ENCODE measurements around the gene ANO2.
A peak's percentile ranks its signal among the peaks of the same experiment; 100 is the strongest.

Gene ANO2

DNA sequence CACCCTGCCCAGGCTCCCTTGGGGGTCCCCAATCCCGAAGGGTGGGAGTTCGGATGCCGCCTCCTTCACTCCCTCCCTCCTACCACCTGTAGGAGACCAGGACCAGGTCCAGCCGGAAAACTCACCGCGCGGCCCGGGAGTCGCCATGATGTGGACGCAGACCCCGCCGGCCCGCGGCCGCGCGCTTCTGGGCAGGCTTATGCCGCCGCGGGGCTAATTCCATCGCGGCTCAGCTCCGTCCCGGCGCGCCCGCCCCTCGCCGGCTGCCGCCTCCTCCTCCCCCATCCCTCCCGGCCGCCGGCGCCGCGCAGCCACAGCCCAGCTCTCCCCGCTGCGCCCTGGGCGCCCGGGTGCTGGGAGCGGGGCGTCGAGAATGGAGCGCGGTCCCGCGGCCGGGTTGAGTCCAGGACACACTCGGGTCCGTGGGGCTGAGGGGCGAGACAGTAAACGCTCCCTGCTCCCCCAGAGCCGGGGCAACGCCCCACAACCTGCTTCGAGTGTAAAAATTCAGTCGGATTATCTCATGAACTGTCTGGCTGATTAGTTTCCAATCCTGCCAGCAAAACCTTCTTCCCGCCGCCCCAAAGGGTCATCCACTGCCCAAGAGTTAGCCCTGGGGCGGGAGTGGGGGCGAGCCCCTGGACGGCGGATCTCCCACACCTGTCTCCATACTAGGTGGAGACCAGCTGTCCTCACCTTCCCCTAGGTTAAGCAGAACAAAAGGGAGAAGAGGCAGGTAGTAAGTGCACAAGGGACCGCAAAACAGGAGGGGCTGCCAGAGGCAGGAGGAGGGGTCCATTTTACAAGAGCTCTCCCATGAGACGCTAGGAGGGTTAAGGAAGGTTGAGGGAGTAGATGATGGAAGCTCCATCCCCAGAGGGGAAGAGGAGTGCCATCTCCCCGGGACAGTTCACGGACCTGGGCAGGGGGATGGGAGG is at the start of gene ANO2:
Gene ANO2, minus strand, starts transcription at position 189 of the 938 bp plus-strand sequence. Its CDS starts 42 bp downstream, at position 147.
- DNase-seq (ENCODE audit: low read depth), result no peak

- DNase-seq (ENCODE audit: low read depth), result no peak
These were observed 44.6 kb upstream of the ANO2 start for GRCh38 chr12:5989621-5990020.

DNA sequence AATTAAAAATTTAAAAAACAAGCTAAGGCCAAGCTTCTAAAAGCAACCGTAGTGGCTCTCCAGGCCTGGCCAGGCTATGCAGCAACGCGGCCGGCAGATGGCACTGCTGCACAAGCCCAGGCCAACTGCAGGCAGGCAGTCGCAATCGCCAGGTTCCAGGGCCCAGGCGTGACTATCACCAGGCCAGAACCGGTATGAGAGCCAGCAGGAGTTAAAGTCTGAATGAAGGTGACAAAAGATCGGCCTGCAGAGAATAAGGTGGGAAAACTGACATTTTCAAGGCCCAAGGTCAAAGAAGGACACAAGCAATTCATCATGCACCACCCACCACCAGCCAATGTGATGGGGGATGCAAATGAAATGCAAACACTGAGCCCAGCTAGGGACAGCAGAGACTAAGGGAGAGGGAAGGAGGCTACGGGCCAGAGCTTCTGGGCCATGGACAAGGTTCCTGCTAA is 43.6 kb upstream of the ANO2 start:
- DNase-seq (ENCODE audit: low read depth), result peak; percentile 65

DNA sequence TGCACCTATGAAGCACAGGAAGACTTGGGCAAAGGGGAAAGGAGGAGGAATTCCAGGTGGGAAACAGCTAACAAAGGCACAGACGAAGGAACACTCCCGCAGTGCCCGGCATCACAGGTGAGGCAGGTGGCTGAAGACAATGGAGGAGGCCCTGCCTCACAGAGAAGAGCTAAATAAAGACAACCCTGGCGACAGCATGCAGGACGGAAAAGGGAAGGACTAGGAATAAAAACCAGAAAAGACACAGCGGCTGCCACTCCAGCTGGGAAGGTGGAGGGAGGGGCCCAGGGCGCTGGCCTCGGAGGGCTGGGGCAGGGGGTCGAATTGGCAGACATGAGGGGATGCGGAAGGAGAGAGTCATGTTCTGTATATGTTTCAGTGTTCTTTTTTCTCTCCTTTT is 43.0 kb upstream of the ANO2 start:
- DNase-seq (ENCODE audit: low read depth), result no peak

DNA sequence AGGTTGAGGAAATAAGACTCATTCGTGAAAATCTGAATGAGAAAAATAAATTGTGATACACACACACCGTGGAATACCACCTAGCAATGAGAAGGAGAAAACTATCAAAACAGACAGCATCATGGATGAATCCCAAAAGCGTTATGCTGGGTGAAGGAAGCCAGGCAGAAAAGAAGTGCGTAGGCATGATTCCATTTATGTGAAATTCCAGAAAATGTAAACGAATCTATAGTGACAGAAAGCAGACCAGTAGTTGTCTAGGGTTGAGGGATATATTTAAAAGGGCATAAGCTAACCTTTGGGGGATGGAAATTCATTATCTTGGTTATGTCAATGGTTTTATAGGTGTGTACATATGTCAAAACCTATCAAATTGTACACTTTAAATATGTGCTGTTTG is 42.5 kb upstream of the ANO2 start:
- DNase-seq (ENCODE audit: low read depth), result no peak

GRCh38 chr12:5985471-5985870 is 40.4 kb upstream of the ANO2 start:
- no peak for DNase-seq (ENCODE audit: low read depth)

DNA sequence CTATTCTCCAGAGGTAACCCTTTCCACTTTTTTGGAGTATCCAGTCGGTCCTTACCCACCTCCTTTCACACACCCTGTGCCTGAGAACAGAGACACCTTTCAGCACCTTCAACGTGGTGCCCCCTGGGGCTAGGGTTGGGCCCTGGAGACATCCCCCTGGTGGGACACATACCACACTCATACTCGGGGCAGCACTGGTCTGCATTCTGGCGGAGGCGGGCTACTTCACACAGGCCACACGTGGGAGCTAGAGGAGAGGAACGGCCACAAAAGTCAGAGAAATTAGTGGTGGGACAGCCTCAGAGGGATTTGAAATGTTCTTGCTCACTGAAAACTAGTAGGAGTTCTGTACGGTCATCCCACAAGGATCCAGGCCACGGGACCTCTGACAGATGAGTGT is 39.8 kb upstream of the ANO2 start:
- no peak for DNase-seq (ENCODE audit: low read depth)

DNA sequence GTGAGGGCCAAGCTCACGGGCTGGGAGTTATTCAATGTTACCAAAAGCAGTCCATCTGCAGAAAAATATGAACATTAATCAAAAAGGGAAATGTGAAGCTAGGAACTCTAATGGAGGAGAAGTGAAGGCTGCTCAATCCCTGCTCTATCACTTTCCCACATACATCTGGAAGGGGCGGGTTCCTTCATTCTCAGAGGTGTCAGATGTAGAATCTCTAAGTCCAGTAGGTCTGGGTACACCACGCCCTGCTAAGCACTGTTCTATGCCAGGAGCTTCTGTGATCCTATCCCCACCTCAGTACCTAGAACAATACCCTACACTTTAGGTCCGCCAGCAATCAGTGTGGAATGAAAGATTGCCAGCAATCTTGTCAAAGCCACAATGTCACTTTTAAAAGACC is 37.0 kb upstream of the ANO2 start:
- DNase-seq (ENCODE audit: low read depth), result no peak

- no peak for DNase-seq (ENCODE audit: low read depth)
These were observed 32.5 kb upstream of the ANO2 start for GRCh38 chr12:5977556-5977955.

DNA sequence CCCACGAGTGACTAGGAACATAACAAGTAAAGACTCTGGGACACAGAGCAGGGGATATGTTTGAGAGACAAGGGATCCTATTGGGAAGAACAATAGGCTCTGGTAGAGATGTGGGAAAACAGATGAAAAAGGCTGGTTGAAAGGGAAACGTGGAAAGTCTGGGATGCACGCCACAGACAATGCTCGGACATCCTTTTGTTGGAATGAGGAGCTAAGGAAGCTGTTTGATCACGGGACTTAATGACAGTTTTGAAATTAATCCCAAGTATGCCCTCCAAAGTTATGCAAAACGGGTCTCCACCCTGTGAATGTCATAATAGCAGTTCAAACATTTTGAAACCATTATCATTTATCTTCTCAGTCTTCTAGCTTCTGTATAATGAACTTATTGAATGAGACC is 31.7 kb upstream of the ANO2 start:
- no peak for DNase-seq (ENCODE audit: low read depth)

GRCh38 chr12:5976196-5976595 is 31.1 kb upstream of the ANO2 start:
- DNase-seq (ENCODE audit: low read depth), result no peak

DNA sequence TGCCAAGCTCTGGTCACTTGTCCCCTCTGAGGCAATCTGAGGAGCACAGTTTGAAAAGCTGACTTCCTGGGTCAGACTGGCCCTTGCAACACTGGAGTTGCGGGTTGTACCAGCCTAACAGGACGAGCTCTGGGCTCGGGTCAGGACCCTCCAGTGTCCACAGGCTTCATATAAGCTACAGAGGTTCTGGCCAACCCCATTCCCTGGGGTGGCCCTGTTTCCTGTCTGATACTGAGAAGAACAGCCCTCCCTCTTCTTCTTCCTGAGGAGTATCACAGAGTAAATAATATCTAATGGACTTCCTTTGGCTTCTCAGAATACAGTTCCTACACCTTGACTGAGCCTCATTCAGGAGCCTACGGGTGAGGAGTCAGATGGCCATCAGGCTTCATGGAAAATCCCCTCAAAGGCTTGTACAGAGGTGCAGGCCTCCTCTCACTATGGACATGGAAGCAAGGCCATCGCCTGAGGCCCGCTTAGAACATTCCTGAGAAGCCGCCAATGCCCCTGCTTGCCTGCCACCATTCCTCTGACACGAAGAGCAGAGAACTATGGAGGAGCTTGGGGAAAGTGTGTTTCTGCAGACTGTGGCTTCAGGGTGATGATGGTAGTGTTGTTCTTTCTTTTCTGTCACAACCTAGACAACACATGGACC is 28.5 kb upstream of the ANO2 start:
- no peak for DNase-seq (ENCODE audit: low read depth)

DNA sequence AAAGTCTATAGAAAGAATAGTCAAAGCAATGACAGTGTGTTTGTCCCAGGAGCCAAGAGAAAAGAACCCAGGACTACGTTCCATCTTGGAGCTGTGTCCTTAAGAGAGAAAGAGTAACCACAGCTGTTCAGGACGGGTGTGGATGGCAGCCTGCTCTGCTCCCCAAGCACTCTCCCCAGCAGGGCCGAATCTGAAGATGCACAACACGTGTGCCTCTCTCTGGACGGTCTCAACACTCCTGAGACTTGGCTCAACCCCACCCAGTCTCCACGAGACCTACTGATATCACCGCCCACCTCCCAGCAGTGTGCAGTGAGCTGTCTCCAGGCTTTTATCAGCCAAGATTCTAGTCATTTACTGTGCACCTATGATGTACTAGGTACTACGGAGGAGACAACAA is 27.3 kb upstream of the ANO2 start:
- DNase-seq (ENCODE audit: low read depth), result no peak

GRCh38 chr12:5971194-5971850 is 26.3 kb upstream of the ANO2 start:
- no peak for DNase-seq (ENCODE audit: low read depth)

DNA sequence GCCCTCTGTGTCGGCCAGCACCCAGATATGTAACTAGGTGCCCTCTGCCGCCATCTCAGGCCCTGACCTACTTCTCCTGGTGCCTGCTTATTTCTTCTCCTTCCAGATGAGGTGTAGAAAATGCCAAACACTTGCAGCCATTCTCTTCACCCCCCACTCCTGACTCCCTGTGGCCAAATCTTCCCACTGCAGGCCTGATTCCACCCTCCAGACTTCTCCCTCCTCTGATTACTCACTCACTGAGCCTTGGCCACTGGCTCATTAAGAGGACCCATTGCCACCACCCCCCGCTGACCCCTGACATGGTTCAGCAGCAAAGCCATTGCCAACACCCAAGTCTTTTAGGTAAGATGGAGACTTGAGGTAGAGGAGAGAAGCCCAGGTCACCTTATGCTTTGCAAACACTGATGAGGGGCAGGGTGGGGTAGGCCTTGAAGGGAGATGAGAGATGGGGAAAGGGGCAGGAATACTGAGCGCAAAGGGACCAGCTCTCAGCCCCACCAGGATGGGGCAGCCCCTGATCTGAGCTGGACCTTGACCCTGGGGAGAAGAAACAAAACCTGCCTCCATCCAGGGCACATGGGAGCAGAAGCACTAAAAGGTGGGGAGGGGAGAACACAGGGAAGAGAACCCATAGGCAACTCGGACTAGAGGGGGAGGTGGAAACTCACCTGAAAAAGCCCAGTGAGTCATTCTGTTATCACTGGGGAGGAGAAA is 25.1 kb upstream of the ANO2 start:
- no peak for DNase-seq (ENCODE audit: low read depth)

- no peak for DNase-seq (ENCODE audit: low read depth)
These were observed 24.3 kb upstream of the ANO2 start for GRCh38 chr12:5969156-5969973.

DNA sequence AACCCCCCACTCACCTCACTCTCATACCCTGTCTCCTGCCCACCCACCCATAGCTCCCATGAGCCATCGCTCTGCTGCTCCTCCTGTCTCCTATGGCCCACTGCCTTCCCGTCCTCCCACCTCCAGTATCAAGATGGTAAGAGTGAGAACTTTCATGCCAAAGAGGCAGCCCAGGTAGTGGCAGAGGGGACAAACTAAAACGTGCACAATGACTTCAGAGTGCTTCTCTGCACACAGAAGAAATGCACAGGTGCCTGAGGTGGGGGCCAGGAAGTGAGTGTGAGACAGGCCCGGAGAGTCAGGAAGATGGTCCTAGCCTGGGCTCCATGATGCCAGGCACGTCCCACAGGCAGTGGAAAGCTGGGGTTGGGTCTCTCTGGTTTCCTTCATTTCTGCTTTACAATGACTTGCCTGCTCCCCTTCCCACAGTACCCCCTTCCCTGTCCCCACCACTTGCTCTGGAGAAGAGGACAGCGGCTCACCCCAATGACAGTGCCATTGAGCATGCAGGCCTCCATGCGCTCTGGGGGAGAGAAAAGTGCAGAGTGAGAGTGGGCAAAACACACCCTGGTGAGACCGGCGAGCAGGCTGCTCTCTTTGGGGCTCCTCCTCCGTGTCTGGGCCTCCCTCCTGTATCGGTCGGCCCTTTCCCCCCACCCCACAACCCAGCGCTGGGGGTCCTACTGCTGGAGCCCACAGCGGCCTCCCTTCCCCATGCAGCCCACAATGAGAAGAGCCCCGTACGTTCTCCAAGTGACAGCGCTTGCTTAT is 22.8 kb upstream of the ANO2 start:
- DNase-seq (ENCODE audit: low read depth), result no peak

DNA sequence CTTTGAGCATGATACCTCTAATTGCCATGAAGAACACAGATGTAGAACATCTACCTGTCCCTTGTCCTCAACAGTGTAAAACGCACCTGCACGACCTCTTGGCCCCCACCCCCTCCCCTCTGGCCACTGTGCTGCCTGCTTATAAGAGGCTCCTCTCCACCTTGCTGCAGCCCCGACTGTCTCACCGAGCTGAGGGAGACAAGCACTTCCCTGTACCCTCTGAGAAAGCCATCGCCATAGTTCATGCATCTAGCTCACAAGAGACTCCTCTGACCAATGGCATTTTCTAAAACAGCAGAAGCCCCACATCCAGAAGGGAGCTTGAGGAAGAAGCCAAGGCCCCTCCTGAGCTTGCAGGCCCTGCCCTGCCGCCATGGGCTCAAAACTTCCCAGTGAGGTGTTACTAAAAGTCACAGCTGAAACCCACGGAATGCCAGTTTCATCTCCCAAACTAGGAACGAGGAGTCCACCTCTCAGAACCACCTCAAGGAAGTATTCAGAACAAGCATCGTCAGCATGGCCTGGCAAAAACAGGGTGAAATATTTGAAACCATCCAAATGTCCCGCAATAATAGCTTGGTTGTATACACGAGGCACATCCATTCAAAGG is 21.5 kb upstream of the ANO2 start:
- DNase-seq (ENCODE audit: low read depth), result no peak

DNA sequence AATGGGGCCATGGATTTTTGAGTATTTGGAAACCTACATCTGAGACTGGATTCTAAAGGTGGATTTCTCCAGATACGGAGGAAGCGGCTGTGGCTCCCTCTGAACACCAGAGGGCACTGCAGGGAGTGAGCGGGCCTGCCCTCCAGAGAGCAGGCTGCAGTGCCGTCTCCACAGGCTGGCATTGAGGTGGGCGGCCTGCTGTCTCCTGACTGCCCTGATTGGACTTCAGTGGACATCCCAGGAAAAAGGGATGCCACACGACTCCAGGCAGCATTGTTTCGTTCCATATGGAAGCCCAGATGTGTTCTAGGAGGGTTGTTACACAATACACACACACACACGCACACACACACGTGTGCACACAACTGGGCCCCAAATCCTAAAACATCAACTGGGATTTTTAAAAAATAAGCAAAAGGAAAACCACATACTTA is 20.9 kb upstream of the ANO2 start:
- DNase-seq (ENCODE audit: low read depth), result peak; percentile 39
